ELR (cell line): ENCODE measurements around the gene CC2D1A.
A peak's percentile ranks its signal among the peaks of the same experiment; 100 is the strongest.
"Not testable (repeated sequence)": the region's sequence is repeated elsewhere in the genome, so short reads cannot be mapped to it uniquely, and the experiment has no call there.

Source experiments
- DNase-seq: peaks from one replicate; pipeline ENCODE4 v3.0.0-alpha.2; 2015; ENCODE audit warnings: low read depth

The CC2D1A gene

GRCh38 chr19:13962699-13963602 is 57.0 kb downstream of the CC2D1A start:
- peak; percentile 36 for DNase-seq

- DNase-seq: no peak
These were observed 57.7 kb downstream of the CC2D1A start for GRCh38 chr19:13963603-13964105.

DNA sequence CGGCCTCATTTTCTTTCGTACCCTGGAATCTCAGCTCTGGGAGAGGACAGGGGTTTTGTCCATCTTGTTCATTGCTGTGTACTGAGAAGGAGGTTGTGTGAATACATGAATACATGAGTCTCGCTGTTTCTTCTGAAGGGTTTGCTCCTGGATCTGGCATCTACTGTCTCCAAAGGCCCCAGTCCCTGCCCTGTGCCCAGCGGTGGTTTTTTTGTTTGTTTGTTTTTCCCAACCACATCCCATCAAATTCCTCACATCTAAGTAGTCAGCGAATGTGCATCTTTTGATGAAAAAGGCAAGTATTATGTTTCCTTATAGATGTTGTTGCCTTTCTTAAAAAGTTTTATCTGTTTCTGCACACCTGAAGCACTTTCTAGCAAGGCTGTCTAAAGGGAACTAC is 58.8 kb downstream of the CC2D1A start:
- DNase-seq: peak; percentile 70

- DNase-seq: no peak
These were observed 59.4 kb downstream of the CC2D1A start for GRCh38 chr19:13965377-13965896.

DNA sequence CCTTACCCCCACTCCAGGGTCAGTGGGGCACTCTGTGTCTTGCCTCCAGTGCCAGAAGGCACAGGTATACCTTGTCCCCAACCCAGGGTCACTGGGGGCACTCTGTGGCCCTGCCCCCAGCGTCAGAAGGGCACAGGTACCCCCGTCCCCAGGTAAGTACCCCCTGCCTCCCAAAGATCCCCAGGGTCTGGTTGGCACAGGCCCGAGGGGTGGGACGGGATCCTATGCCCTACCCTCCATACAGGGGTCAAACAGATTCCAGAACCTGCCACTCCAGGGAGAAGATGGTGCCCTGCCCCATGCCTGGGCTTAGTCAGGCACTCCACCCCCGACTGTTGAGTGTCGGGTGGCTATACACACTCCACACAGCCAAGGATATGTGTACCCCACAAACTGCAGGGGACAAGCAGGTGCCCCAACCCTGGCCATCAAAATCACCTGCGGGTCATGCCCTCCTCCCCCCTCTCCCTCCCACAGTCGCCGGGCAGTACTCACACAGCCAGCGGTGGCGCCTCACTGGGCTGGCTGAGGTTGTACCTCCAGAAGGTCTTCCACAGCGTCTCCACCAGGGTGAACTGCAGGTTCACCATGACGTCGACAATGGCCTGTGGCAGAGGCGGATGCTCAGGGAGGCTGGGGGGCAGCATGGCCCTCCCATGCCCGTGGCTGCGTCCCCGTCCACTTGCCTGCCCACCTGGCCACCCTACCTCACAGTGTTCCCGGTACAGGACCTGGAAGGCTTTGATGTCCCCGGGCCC is 60.1 kb downstream of the CC2D1A start:
- no peak for DNase-seq

GRCh38 chr19:13966684-13967128 is 60.7 kb downstream of the CC2D1A start:
- DNase-seq: no peak

GRCh38 chr19:13967206-13967605 is 61.2 kb downstream of the CC2D1A start:
- not testable (repeated sequence) for DNase-seq

- no peak for DNase-seq
These were observed 62.5 kb downstream of the CC2D1A start for GRCh38 chr19:13968383-13968935.

DNA sequence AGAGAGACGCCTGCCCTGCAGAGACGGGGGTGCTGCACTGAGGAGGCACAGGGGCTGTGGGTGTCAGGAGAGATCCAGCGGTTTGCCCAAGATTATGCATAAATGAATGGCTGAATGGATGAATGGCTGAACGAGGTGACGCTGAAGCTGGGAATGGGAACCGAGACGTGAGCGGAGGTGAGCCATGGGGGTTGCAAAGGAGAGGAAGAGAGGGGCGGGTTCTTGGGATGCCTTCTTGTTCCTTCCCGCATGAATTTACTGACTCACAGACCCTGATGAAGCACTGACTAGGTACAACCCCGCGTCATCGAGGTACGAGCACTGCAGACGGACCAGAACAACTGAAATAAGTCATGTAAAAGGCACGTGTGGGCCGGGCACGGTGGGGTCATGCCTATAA is 63.0 kb downstream of the CC2D1A start:
- no peak for DNase-seq

DNA sequence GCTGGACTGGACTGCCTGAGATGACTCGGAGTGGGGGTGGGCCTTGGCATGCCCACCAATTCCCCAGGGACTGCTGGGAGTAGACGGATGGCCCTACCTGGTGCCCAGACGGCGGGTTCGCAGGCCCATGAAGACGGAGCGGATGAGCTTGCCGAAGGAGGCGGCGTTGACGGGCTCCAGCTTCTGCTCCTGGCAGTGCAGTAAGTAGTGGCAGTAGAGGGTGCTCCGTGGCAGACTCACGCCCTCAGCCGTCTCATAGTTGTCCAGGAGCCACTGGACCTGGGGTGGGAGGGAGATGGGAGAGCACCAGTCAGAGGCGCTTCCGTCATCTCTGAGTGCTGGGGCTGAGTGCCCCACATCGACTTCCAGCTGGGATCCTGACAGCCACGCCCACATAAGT is 63.9 kb downstream of the CC2D1A start:
- no peak for DNase-seq

DNA sequence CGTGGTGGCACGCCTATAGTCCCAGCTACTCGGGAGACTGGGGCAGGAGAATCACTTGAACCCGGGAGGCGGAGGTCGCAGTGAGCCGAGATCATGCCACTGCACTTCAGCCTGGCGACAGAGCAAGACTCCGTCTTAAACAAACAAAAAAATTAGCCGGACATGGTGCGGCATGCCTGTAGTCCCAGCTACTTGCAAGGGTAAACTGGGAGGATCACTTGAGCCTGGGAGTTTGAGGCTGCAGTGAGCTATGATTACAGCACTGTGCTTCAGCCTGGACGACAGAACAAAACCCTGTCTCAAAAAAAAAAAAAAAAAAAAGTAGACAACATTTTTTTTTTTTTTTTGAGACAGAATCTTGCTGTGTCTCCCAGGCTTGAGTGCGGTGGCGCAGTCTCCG is 65.9 kb downstream of the CC2D1A start:
- DNase-seq: not testable (repeated sequence)

DNA sequence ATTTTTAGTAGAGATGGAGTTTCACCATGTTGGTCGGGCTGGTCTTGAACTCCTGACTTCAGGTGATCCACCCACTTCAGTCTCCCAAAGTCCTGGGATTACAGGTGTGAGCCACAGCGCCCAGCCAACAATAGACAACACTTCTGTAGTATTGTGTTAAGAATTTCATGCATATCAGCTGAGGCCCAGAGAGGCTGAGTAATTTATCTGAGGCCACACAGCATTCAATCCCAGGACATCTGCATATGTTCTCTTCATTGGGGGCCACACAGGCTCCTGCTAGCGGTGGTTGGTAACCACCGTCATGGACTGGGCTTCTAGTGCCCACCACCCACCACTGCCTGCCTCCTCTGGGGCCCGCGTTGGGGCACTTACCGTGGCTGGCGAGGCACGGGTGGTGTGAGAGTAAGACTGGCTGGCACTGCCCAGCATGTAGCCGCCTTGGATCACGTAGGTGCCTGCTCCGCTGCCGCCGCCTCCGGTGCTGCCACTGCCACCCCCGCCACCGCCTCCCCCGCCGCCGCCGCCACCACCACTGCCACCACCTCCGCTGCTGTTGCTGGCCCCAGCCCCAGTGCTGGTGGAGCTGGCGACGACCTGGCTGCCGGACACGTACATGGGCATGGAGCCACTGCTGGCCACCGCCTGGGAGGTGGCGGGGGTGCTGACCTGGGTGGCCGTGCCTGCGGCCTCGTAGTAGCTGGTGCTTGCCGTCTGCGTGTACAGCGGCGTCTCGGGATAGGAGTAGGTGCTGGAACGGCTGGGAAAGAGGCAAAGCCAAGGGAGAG is 66.6 kb downstream of the CC2D1A start:
- no peak for DNase-seq

DNA sequence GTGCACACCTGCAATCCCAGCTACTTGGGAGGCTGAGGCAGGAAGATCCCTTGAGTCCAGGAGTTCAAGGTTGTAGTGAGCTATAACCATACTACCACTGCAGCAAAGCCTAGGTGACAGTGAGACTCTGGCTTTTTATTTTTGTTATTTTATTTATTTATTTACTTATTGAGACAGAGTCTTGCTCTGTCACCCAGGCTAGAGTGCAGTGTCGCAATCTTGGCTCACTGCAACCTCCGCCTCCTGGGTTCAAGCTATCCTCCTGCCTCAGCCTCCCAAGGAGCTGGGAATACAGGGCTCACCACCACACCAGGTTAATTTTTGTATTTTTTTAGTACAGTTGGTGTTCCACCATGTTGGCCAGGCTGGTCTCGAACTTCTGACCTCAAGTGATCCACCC is 67.5 kb downstream of the CC2D1A start:
- DNase-seq: not testable (repeated sequence)

GRCh38 chr19:13974073-13974472 is 68.1 kb downstream of the CC2D1A start:
- DNase-seq: peak; percentile 41

DNA sequence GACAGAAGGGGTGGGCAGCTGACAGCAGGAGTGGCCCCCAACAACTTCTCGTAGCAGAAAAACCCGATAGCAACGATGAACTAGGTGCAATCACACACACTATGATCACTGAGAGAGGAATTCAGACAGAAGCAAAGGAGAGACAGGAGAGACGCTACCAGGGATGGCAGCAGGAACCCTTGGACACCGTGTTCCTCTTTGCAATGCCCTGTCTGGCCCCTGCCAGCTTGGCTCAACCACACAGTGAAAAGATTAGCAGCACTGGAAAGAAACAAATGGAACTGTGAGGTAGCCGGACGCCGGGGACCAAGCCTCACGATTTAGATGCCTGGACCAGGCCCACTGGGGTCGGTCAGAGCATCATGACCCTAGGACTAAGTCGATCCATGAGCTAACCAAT is 69.9 kb downstream of the CC2D1A start:
- DNase-seq: no peak

- DNase-seq: peak; percentile 26
These were observed 70.4 kb downstream of the CC2D1A start for GRCh38 chr19:13976446-13976845.

DNA sequence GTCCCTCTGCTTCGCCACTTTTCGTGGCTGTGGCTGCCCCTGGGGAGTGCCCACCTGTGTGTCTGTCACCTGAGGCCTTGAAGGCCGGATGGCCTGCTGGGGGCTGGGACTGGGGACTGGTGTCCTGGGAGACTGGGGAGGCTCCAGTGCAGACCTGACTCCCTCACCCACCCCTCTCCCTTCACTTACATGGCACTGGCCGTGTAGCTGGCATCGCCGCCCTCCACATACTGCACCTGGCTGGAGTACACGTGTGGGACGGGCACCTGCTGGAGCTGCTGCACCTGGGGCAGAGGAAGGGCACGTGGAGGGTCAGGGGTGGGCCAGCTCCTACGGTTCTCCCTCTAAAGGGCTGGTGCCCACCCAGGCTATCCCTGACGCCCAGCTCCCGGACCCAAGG is 71.8 kb downstream of the CC2D1A start:
- DNase-seq: no peak

- peak; percentile 29 for DNase-seq
These were observed 72.6 kb downstream of the CC2D1A start for GRCh38 chr19:13978351-13979243.

GRCh38 chr19:13979244-13979615 is 73.2 kb downstream of the CC2D1A start:
- DNase-seq: no peak

DNA sequence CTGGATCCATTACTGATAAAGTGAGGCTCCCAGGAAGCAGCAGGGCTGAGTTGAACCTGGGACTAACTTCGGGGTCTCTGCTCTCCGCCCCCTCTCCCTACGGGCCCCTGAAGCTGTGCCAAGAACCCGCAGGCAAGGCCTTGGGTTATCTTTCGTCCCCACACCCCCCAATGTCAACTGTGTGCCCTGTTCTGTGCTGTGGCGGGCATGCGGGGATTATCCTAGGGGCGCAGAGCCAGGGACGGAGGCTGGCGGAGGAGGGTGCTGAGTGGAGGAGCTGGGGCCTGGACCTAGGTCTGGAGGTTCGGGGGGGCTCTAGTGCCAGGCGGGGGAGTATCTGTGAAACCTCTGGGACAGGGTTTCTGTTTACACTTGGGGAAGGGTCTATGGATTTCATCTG is 73.7 kb downstream of the CC2D1A start:
- no peak for DNase-seq

DNA sequence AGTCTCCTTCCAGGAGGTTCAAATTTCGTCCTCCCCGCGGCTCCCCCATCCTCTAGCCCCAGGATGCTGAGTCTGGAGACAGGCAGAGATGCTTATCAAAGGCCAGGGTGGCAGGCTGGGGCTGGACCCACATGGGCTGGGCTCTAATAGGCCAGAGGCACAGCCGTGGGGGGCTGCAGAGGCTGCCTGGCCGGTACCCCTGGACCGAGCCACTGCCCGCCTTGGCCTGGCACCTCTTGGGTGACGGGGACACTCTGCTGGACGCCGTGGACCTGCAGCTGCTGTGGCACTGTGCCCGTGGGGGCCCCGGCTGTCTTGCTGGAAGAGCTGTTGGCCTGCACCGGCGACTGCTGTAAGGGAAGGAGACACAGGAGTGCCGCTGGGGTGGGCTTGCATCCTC is 74.3 kb downstream of the CC2D1A start:
- DNase-seq: no peak
